ENCODE data around the gene DCC. TPM values are rescaled to one million over a fixed set of nuclear protein-coding genes. Genes with fewer than 3 reads are reported as not detected.

DCC gene
- total and polyA plus RNA-seq, 2 donors (not counting 1 experiment from before 2014, with no cell fraction given) = not detected

- Histone ChIP-seq H3K4me3 (ENCODE audit: control extremely low read depth in 1 of 5, extremely low read depth in 1 of 5, insufficient read depth in 1 of 5, low read depth in 2 of 5, low read length in 4 of 5) (no peak overlapping the region), H3K4me1 (ENCODE audit: control insufficient read depth in 2 of 2, insufficient read depth in 2 of 2, low read length in 2 of 2) (no peaks in the 10 kb centered on the region), H3K4me2 (replicated peaks; ENCODE audit: low read depth, low read length, poor library complexity, severe bottlenecking) (no peak overlapping the region), H3K27me3 (replicated peaks in 1 of 4; ENCODE audit: control extremely low read depth in 1 of 4, control insufficient read depth in 3 of 4, insufficient read depth in 4 of 4, low read length in 3 of 4) (peaks cover 0 to 17% (median 5%) of the 10 kb centered on the region in 4 experiments), H2AFZ (ENCODE audit: insufficient read depth, low read depth, low read length, poor library complexity, severe bottlenecking) (no peak overlapping the region), H4K20me1 (ENCODE audit: control insufficient read depth, insufficient read depth, low read length, poor library complexity, severe bottlenecking) (no peaks in the 10 kb centered on the region), H3K9me3 (ENCODE audit: control extremely low read depth in 1 of 3, control insufficient read depth in 2 of 3, insufficient read depth in 1 of 3, low read length in 2 of 3) (peaks cover 0 to 12% (median 0%) of the 10 kb centered on the region in 3 donors), H3K79me2 (ENCODE audit: control insufficient read depth, insufficient read depth, low read length) (no peaks in the 10 kb centered on the region), H3K9ac (ENCODE audit: low read length) (no peak overlapping the region), H3K27ac (ENCODE audit: low read length in 2 of 2) (no peak overlapping the region), H3K36me3 (replicated peaks in 1 of 2; ENCODE audit: control extremely low read depth in 1 of 2, control insufficient read depth in 1 of 2, extremely low read depth in 1 of 2, insufficient read depth in 2 of 2, low read length in 1 of 2) (no peaks in the 10 kb centered on the region)
- Mint-ChIP-seq H3K27me3 (peaks cover 16% of the 10 kb centered on the region), H3K9me3 (ENCODE audit: insufficient read depth) (no peaks in the 10 kb centered on the region), H3K4me1 (no peaks in the 10 kb centered on the region), H3K4me3 (no peak overlapping the region), H3K27ac (no peak overlapping the region)
- no peak for ATAC-seq (ENCODE audit: low read depth)
- ChIA-PET CTCF (no interaction called here), POLR2A (no interaction called here)
- intact Hi-C loops (cut with micrococcal nuclease) = no loop called here
- no peak for TF ChIP-seq CTCF (IDR thresholded peaks at IDR 0.05)
- no peak for TF ChIP-seq EZH2 (IDR thresholded peaks at IDR 0.05; ENCODE audit: borderline replicate concordance, insufficient read depth, low read depth, low read length, poor library complexity, severe bottlenecking)
- no peak for DNase-seq
- WGBS (ENCODE audit: insufficient coverage) = 77% methylated on average over 3 of the region's 4 CpGs
Measured at GRCh38 chr18:52345428-52345827, 5.4 kb downstream of the DCC start.

- Histone ChIP-seq H3K9me3 (ENCODE audit: control extremely low read depth in 1 of 3, control insufficient read depth in 2 of 3, insufficient read depth in 1 of 3, low read length in 2 of 3) (no peaks in the 10 kb centered on the region), H3K4me3 (ENCODE audit: control extremely low read depth in 1 of 5, extremely low read depth in 1 of 5, insufficient read depth in 1 of 5, low read depth in 2 of 5, low read length in 4 of 5) (no peak overlapping the region), H3K27me3 (replicated peaks in 1 of 4; ENCODE audit: control extremely low read depth in 1 of 4, control insufficient read depth in 3 of 4, insufficient read depth in 4 of 4, low read length in 3 of 4) (peaks cover 0 to 4% (median 0%) of the 10 kb centered on the region in 4 experiments), H3K27ac (ENCODE audit: low read length in 2 of 2) (no peak overlapping the region), H3K79me2 (ENCODE audit: control insufficient read depth, insufficient read depth, low read length) (no peaks in the 10 kb centered on the region), H3K9ac (ENCODE audit: low read length) (no peak overlapping the region), H3K4me1 (ENCODE audit: control insufficient read depth in 2 of 2, insufficient read depth in 2 of 2, low read length in 2 of 2) (no peaks in the 10 kb centered on the region), H4K20me1 (ENCODE audit: control insufficient read depth, insufficient read depth, low read length, poor library complexity, severe bottlenecking) (no peaks in the 10 kb centered on the region), H2AFZ (ENCODE audit: insufficient read depth, low read depth, low read length, poor library complexity, severe bottlenecking) (no peak overlapping the region), H3K4me2 (replicated peaks; ENCODE audit: low read depth, low read length, poor library complexity, severe bottlenecking) (no peak overlapping the region), H3K36me3 (replicated peaks in 1 of 2; ENCODE audit: control extremely low read depth in 1 of 2, control insufficient read depth in 1 of 2, extremely low read depth in 1 of 2, insufficient read depth in 2 of 2, low read length in 1 of 2) (no peaks in the 10 kb centered on the region)
- Mint-ChIP-seq H3K4me1 (no peaks in the 10 kb centered on the region), H3K27ac (no peak overlapping the region), H3K4me3 (no peak overlapping the region), H3K27me3 (no peaks in the 10 kb centered on the region), H3K9me3 (ENCODE audit: insufficient read depth) (no peaks in the 10 kb centered on the region)
- intact Hi-C loops (cut with micrococcal nuclease) = no loop called here
- ATAC-seq (ENCODE audit: low read depth) = no peak
- TF ChIP-seq CTCF (IDR thresholded peaks at IDR 0.05) = no peak
- no peak for TF ChIP-seq EZH2 (IDR thresholded peaks at IDR 0.05; ENCODE audit: borderline replicate concordance, insufficient read depth, low read depth, low read length, poor library complexity, severe bottlenecking)
- CTCF ChIA-PET = no interaction called here
- POLR2A ChIA-PET = no interaction called here
- no peak for DNase-seq
- 100% methylated on average over 1 of the region's 3 CpGs for WGBS (ENCODE audit: insufficient coverage)
Measured at GRCh38 chr18:52348209-52348608, 8.2 kb downstream of the DCC start.

All from B cell (primary cell).